Kidney (tissue), 14 donors: ENCODE results near the gene MYH13. TPM values are rescaled to one million over a fixed set of nuclear protein-coding genes. Genes with fewer than 3 reads are reported as not detected.
"Not testable (repeated sequence)": the region's sequence is repeated elsewhere in the genome, so short reads cannot be mapped to it uniquely, and the experiment has no call there.

Experiments
- DNase-seq, 5 donors: peaks; one replicate each; pipeline ENCODE4 v3.0.0-alpha.2; 2013 to 2020
- FAIRE-seq: peaks from 2 replicates; lab custom pipeline; 2012; peaks lifted over from hg19 to GRCh38; lab: Jason Lieb, UNC
- H3K27ac ChIP-seq, 2 donors: one replicate each; pipeline ENCODE4 v1.7.0; 2013; ENCODE audit warnings: low read depth in 2 of 2, low read length in 2 of 2, inconsistent platforms in 1 of 2
- H3K27me3 ChIP-seq: one replicate; pipeline ENCODE4 v1.7.1; 2013; ENCODE audit warnings: low read length, inconsistent platforms; ENCODE audit not compliant: control insufficient read depth, insufficient read depth
- H3K36me3 ChIP-seq, 3 donors: one replicate each; pipeline versions ENCODE4 v1.7.0 to v1.7.1; 2013; ENCODE audit warnings: low read length in 3 of 3, control low read depth in 1 of 3, inconsistent platforms in 1 of 3; ENCODE audit not compliant: insufficient read depth in 3 of 3, control insufficient read depth in 2 of 3
- H3K4me1 ChIP-seq, 3 donors: one replicate each; pipeline versions ENCODE4 v1.7.0 to v1.7.1; 2013; ENCODE audit warnings: low read length in 3 of 3, inconsistent platforms in 1 of 3, low read depth in 1 of 3; ENCODE audit not compliant: control insufficient read depth in 2 of 3, insufficient read depth in 2 of 3
- H3K4me3 ChIP-seq, 3 donors: one replicate each; pipeline versions ENCODE4 v1.7.0 to v1.8.1; 2013; ENCODE audit warnings: low read length in 3 of 3, control low read depth in 1 of 3, inconsistent platforms in 1 of 3
- H3K9ac ChIP-seq, 3 donors: one replicate each; pipeline versions ENCODE4 v1.7.0 to v1.7.1; 2013; ENCODE audit warnings: low read length in 3 of 3, control low read depth in 1 of 3, inconsistent platforms in 1 of 3
- H3K9me3 ChIP-seq, 3 donors: one replicate each; pipeline versions ENCODE4 v1.7.0 to v1.7.1; 2013; ENCODE audit warnings: low read length in 3 of 3, control low read depth in 1 of 3, inconsistent platforms in 1 of 3; ENCODE audit not compliant: control insufficient read depth in 2 of 3, insufficient read depth in 1 of 3
- intact Hi-C: fragments of 100-400 bp; cut with DNase I; formaldehyde crosslinking; loops from one replicate; pipeline ENCODE4 v1.11.1; 2022
- polyA plus RNA-seq: library from polyadenylated mRNA; stranded (reverse); fragments of 350-450 nt; fragmentation: Illumina TruSeq; extraction: RNeasy Lipid Tissue Mini Kit (QIAGEN cat#74804); gene quantifications from one replicate; pipeline ENCODE4 v1.2.3, GENCODE V29; 2014; ENCODE audit warnings: low read depth, low replicate concordance; ENCODE audit not compliant: insufficient read depth
- total RNA-seq: library from RNA; stranded (reverse); fragmentation: NEBNext Ultra II Directional; extraction: Animal tissue kit (Norgen Biotek cat#: 25700); gene quantifications from one replicate; pipeline ENCODE4 v1.2.1, GENCODE V29; 2021
- TF ChIP-seq, protein P1 (sequence below): IDR thresholded peaks from 3 replicates; pipeline ENCODE4 v1.5.1; 2012; ENCODE audit warnings: mild to moderate bottlenecking, moderate library complexity, borderline replicate concordance; ENCODE audit not compliant: insufficient read depth; ENCODE audit errors: extremely low read depth
- donor health status: control.
- donor health status: control.
- donor health status: control.
- donor health status: control.
- donor health status: control.
- donor health status: DM: yes; HTN: yes; CAD: no.
- donor health status: Normal renal cell carcinoma (clear cell type).

The MYH13 gene
- total and polyA plus RNA-seq, 2 donors from 2014 or later: not detected

- TF ChIP-seq, protein P1, sequence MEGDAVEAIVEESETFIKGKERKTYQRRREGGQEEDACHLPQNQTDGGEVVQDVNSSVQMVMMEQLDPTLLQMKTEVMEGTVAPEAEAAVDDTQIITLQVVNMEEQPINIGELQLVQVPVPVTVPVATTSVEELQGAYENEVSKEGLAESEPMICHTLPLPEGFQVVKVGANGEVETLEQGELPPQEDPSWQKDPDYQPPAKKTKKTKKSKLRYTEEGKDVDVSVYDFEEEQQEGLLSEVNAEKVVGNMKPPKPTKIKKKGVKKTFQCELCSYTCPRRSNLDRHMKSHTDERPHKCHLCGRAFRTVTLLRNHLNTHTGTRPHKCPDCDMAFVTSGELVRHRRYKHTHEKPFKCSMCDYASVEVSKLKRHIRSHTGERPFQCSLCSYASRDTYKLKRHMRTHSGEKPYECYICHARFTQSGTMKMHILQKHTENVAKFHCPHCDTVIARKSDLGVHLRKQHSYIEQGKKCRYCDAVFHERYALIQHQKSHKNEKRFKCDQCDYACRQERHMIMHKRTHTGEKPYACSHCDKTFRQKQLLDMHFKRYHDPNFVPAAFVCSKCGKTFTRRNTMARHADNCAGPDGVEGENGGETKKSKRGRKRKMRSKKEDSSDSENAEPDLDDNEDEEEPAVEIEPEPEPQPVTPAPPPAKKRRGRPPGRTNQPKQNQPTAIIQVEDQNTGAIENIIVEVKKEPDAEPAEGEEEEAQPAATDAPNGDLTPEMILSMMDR: peak; percentile 62
- intact Hi-C loops: no loop called here
- Histone ChIP-seq H3K27ac (no peak overlapping the region), H3K4me3 (no peak overlapping the region), H3K9ac (no peak overlapping the region), H3K4me1 (no peaks in the 10 kb centered on the region), H3K27me3 (no peaks in the 10 kb centered on the region), H3K36me3 (no peaks in the 10 kb centered on the region), H3K9me3 (no peaks in the 10 kb centered on the region)
- DNase-seq (peak in 4 of 5 donors; percentile 68 to 87 (median 74)), FAIRE-seq (no peak)
Measured at GRCh38 chr17:10295728-10296343, 77.0 kb downstream of the MYH13 start.

GRCh38 chr17:10294180-10294579, 78.6 kb downstream of the MYH13 start:
- Histone ChIP-seq H3K36me3 (no peaks in the 10 kb centered on the region), H3K4me1 (no peaks in the 10 kb centered on the region), H3K9ac (no peak overlapping the region), H3K27me3 (no peaks in the 10 kb centered on the region), H3K9me3 (no peaks in the 10 kb centered on the region), H3K27ac (no peak overlapping the region), H3K4me3 (no peak overlapping the region)
- DNase-seq (peak in 2 of 5 donors; percentile 43 to 60), FAIRE-seq (no peak)
- intact Hi-C loops: no loop called here
- TF ChIP-seq, protein P1: no peak

GRCh38 chr17:10292057-10292937, 80.5 kb downstream of the MYH13 start:
- FAIRE-seq (no peak), DNase-seq (peak in 1 of 5 donors; percentile 74)
- intact Hi-C loops: no loop called here
- H3K9me3 ChIP-seq: no peaks in the 10 kb centered on the region
- no peak overlapping the region for H3K27ac ChIP-seq
- no peaks in the 10 kb centered on the region for H3K4me1 ChIP-seq
- no peaks in the 10 kb centered on the region for H3K27me3 ChIP-seq
- H3K9ac ChIP-seq: no peak overlapping the region
- TF ChIP-seq, protein P1: no peak
- H3K4me3 ChIP-seq: no peak overlapping the region
- no peaks in the 10 kb centered on the region for H3K36me3 ChIP-seq

GRCh38 chr17:10291576-10291975, 81.2 kb downstream of the MYH13 start:
- H3K27ac ChIP-seq, H3K4me3 ChIP-seq, H3K9ac ChIP-seq, H3K27me3 ChIP-seq, FAIRE-seq, intact Hi-C loops, H3K9me3 ChIP-seq, DNase-seq, H3K36me3 ChIP-seq, H3K4me1 ChIP-seq: not testable (repeated sequence)
